ENCODE measurements around the gene TMEM109.

DNA sequence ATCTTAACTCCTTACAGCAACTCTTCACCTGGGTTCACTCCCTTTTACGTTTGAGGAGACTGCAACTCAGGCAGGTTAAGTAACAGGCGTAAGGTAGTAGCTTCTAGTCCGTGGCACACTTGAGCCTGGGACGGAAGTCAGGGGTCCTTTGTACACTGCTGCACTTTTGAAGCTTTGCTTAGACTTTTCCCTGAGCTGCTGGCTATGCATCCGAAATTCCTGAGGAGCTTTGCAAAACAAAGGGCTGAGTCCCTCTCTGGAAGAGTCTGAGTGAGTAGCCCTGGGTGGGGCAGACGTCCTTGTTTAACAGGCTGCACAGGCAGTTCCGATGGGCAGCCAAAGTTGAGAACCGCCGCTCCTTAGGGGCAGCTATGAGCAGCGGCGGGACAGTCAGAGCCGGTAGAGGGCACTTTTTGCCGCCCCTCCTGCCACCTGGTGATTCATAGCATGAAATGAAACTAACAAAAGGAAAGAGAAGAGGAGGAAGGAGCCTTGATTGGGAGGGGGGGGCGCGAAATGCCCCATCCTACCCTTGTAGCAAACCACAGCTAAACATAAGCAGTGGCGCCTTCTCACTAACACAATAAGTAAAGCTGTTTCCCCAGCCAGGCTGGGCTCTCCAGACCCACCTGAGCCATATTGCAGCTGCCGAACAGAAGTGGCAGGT, 1.4 kb downstream of the TMEM109 start:
- TF ChIP-seq EZH2phosphoT487 (IDR thresholded peaks at IDR 0.05; ENCODE audit: borderline replicate concordance, low read length) (no peak), CTCF (conservative IDR thresholded peaks at IDR 0.05; ENCODE audit: low read depth, low read length) (peak; percentile 77)
